GM15510 (cell line): ENCODE data around the gene SPG7.

Experiments
- POLR2A ChIP-seq: IDR thresholded peaks from 3 replicates; pipeline ENCODE4 v1.6.1; 2011; ENCODE audit warnings: borderline replicate concordance; ENCODE audit not compliant: insufficient read length; ENCODE audit errors: extremely low read depth

Gene SPG7

GRCh38 chr16:89507834-89508590, at the start of gene SPG7:
Gene SPG7 (plus strand): TSS chr16:89508403. CDS start chr16:89508418, 15 bp downstream.
- peak; percentile 93 for TF ChIP-seq POLR2A

GRCh38 chr16:89458551-89458950, 49.7 kb upstream of the SPG7 start:
- no peak for TF ChIP-seq POLR2A

DNA sequence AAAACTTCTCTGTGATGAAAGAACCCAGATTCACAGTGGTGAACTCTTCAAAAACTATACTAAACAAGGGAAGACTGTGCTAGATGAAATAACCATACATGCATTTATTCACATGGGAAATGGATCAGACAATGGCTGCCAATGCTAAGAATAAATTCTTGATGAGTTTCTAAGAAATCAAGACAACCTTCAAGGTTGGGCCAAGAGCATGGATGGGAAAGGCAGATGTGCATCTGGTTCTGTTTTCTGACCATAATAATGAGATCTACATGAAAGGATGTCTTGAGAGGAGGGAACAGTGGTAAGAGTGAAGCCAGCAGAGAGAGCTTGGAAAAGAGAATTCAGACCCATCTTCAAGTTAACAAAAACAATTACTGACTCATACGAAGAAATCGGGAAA, 49.2 kb upstream of the SPG7 start:
- TF ChIP-seq POLR2A, result no peak

GRCh38 chr16:89460556-89460955, 47.6 kb upstream of the SPG7 start:
- no peak for TF ChIP-seq POLR2A

DNA sequence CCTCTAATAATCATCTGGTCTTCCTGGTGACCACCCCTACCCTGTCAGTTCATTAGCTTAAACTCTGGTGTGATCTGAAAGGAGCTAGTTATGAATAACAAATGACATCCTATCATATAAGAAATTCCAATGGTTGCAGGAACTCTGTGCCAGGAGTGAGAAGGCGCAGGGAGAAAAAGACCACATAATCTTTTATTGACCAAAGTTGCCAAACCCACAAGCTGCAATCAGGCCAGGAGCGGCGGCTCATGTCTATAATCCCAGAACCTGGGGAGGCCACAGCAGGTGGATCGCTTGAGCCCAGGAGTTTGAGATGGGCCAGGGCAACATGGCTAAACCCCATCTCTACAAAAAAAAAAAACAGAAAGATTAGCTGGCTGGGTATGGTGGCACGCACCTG, 41.3 kb upstream of the SPG7 start:
- TF ChIP-seq POLR2A, result no peak

DNA sequence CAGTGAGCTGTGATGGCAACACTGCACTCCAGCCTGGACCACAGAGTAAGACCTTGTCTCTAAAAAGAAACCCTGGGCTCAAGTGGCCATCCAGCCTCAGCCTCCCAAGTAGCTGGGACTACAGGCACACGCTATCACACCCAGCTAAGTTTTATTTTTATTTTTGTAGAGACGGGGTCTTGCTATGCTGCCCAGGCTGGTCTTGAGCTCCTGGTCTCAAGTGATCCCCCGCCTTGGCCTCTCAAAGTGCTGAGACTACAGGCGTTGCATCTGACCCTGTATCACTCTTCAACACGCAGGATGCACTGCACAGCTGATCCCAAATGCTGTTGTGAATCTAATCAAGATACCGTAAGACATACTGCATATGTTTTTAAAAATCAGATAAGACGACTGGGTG, 40.8 kb upstream of the SPG7 start:
- no peak for TF ChIP-seq POLR2A

- TF ChIP-seq POLR2A, result no peak
These were observed 35.5 kb upstream of the SPG7 start for GRCh38 chr16:89472711-89473075.

DNA sequence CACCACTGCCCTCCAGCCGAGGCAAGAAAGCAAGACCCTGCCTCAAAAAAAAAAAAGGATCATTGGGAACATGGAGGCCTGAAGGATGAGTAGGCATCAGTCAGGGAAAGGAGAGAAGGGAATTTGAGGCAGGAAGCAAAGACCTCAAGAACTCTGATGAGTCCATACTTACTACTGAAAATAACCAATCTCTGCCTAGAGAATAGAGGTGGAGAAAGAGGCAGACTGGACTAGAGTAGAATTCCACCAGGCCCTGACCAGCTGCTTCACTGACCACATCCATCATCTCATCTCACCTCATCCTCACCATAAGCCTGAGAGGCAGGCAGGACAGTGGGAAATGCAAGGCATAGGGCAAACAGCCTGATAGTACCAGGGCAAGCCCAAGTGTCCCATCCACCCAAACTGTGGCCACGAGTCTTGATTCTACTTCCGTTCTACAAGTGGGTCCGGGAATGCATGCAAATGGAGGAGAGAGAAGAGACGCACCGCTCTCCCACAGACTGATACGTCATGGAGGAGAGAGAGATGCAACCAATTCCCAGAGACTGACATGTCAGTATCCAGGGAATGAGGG, 35.0 kb upstream of the SPG7 start:
- TF ChIP-seq POLR2A, result no peak

DNA sequence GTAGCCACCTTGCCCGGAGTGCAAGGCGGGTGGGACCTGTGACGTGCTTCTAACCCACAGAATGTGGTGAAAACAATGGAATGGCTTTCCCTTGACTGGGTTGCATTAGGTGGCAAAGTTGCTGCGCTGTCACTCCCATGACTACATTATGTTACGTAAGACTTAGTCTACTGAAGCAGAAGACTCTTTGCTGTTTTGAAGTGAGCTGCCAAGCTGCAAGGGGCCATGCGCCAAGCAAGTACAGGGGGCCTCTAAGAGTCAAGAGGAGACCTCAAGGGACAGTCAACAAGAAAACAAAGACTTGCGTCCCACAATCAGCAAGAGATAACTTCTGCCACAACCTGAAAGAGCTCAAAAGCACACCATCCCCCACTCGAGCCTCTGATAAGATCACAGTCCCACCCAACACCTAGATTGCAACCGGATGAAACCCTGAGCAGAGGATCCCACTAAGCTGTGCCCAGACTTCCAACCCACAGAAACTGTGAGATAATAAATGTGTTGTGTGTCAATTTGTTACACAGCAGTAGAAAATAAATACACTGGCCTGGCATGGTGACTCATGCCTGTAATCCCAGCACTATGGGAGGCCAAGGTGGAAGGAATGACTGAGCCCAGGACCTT, 34.3 kb upstream of the SPG7 start:
- no peak for TF ChIP-seq POLR2A

- no peak for TF ChIP-seq POLR2A
These were observed 33.1 kb upstream of the SPG7 start for GRCh38 chr16:89475144-89475543.

DNA sequence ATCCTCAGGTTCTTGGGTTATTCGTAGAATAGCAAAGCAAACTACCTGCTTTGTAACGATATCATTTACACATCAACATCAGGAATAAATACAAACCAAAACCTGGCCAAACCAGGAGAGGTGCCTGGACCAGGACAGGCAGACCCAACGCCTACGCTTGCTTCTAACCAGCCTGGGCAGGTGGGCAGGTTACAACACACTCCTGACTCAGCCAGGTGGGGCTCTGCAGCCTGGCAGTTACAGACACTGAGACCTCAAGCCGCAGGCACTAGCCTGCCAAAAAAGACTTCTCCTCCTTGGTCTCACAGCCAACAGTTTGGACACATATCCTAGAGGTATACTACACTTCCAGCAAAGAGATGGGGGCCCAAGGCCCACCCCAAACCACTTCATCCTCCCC, 31.8 kb upstream of the SPG7 start:
- TF ChIP-seq POLR2A, result no peak

- no peak for TF ChIP-seq POLR2A
These were observed 31.4 kb upstream of the SPG7 start for GRCh38 chr16:89476811-89477261.

- no peak for TF ChIP-seq POLR2A
These were observed 29.5 kb upstream of the SPG7 start for GRCh38 chr16:89478576-89479221.

DNA sequence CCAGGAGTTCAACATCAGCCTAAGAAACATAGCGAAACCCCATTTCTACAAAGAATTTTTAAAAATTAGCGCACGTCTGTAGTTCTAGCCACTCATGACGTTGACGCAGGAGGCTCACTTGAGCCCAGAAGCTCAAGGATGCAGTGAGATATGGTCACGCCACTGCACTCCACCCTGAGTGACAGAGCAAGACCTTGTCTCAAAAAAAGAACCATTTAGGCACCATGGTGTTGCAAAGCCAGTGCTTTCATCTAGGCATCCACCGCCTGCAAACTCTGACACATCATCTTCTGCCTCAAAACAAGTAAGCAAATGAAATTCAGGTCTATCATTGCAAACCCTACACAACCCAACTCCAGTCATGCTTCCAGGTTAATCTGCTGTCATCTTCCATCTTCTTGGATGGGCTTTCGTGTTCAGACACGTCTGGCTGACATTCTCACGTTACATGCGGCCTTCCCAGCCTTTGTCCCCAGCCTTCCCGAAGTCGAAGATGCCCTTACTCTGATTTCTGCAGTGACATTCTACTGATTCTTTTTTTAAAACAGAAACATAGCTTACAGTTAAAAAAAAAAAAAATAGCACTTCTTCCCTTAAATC, 26.7 kb upstream of the SPG7 start:
- no peak for TF ChIP-seq POLR2A
